DOHH2 (cell line): Measurements from ENCODE around the gene ENDOU.

Experiments
- H3F3A ChIP-seq: fragments of 200-600 bp; sonication (generic), shearing (Covaris generic); 2 replicates; pipeline ENCODE4 v1.6.0; 2016; ENCODE audit warnings: antibody characterized with exemption, mild to moderate bottlenecking; ENCODE audit not compliant: control insufficient read depth, insufficient read depth
- H3K27ac ChIP-seq: fragments of 200-600 bp; sonication (generic); 2 replicates; pipeline ENCODE4 v1.5.1; 2014; ENCODE audit warnings: low read depth, mild to moderate bottlenecking, low read length, moderate library complexity
- H3K27me3 ChIP-seq: fragments of 200-600 bp; sonication (generic); 2 replicates; pipeline ENCODE4 v1.6.1; 2014; ENCODE audit warnings: mild to moderate bottlenecking, low read length, mixed read lengths; ENCODE audit not compliant: control insufficient read depth
- H3K36me3 ChIP-seq: fragments of 200-600 bp; sonication (generic); 2 replicates; pipeline ENCODE4 v1.6.1; 2014; ENCODE audit warnings: mild to moderate bottlenecking, low read length, moderate library complexity, mixed read lengths; ENCODE audit not compliant: control insufficient read depth
- H3K4me1 ChIP-seq: fragments of 200-600 bp; sonication (generic); 2 replicates; pipeline ENCODE4 v1.6.1; 2014; ENCODE audit warnings: mild to moderate bottlenecking, low read length, mixed read lengths; ENCODE audit not compliant: control insufficient read depth
- H3K4me2 ChIP-seq: fragments of 200-600 bp; sonication (generic); 2 replicates; pipeline ENCODE4 v1.6.0; 2014; ENCODE audit warnings: mild to moderate bottlenecking, low read length, moderate library complexity
- H3K4me3 ChIP-seq: fragments of 200-600 bp; sonication (generic); 2 replicates; pipeline ENCODE4 v1.5.1; 2014; ENCODE audit warnings: mild to moderate bottlenecking, low read length, mixed read lengths
- H3K79me2 ChIP-seq: fragments of 200-600 bp; sonication (generic); 2 replicates; pipeline ENCODE4 v1.6.1; 2014; ENCODE audit warnings: mild to moderate bottlenecking, low read length, mixed read lengths; ENCODE audit not compliant: control insufficient read depth
- H3K9me2 ChIP-seq: fragments of 200-600 bp; sonication (generic); replicated peaks from 2 replicates; pipeline ENCODE4 v1.6.1; 2014; ENCODE audit warnings: mild to moderate bottlenecking, low read length, mixed read lengths; ENCODE audit not compliant: control insufficient read depth
- H3K9me3 ChIP-seq: fragments of 200-600 bp; sonication (generic); 2 replicates; pipeline ENCODE4 v1.6.1; 2014; ENCODE audit warnings: antibody characterized with exemption, low read length, mixed read lengths; ENCODE audit not compliant: control insufficient read depth, insufficient read depth
- H4K20me1 ChIP-seq: fragments of 200-600 bp; sonication (generic); 2 replicates; pipeline ENCODE4 v1.6.0; 2014; ENCODE audit warnings: low read depth, mild to moderate bottlenecking, antibody characterized with exemption, low read length, moderate library complexity; ENCODE audit not compliant: control insufficient read depth, insufficient read depth
- EZH2phosphoT487 ChIP-seq: fragments of 200-600 bp; sonication (generic); IDR thresholded peaks from 2 replicates; pipeline ENCODE4 v1.6.1; 2017; ENCODE audit warnings: borderline replicate concordance, mild to moderate bottlenecking, antibody characterized with exemption, low read length, moderate library complexity, mixed read lengths
- TF ChIP-seq, protein P1 (sequence below): fragments of 200-600 bp; sonication (generic); IDR thresholded peaks from one replicate; pipeline ENCODE4 v1.5.1; 2014; ENCODE audit warnings: antibody characterized with exemption, mild to moderate bottlenecking, low read depth, low read length; ENCODE audit not compliant: poor library complexity, severe bottlenecking

Gene ENDOU

DNA sequence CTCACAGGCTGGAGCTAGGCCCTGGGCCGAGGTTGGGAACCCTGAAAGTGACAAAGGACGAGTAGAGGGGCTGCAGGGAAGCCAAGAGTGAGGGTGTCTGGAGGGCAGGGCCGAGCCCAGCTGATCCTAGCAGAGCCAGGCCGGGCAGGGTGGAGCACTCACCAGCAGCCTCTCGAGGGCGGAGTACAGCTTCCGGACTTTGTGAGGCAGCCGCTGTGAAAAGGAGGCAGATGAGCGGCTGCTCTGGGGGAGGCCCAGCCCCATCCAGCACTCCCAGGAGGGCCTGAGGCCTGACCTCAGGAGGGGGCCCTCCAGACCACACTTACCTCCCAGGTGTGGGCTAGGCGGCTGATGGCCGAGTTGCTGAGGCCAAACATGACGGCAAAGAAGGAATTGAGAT lies 14.7 kb upstream of the ENDOU start:
- H3K4me2 ChIP-seq: peak overlapping the region; percentile 74
- H3K9me2 ChIP-seq: no peaks in the 10 kb centered on the region
- no peaks in the 10 kb centered on the region for H3K79me2 ChIP-seq
- peak overlapping the region; percentile 43 for H3K4me3 ChIP-seq
- peak overlapping the region; percentile 54 for H3K27ac ChIP-seq
- TF ChIP-seq, protein P1, sequence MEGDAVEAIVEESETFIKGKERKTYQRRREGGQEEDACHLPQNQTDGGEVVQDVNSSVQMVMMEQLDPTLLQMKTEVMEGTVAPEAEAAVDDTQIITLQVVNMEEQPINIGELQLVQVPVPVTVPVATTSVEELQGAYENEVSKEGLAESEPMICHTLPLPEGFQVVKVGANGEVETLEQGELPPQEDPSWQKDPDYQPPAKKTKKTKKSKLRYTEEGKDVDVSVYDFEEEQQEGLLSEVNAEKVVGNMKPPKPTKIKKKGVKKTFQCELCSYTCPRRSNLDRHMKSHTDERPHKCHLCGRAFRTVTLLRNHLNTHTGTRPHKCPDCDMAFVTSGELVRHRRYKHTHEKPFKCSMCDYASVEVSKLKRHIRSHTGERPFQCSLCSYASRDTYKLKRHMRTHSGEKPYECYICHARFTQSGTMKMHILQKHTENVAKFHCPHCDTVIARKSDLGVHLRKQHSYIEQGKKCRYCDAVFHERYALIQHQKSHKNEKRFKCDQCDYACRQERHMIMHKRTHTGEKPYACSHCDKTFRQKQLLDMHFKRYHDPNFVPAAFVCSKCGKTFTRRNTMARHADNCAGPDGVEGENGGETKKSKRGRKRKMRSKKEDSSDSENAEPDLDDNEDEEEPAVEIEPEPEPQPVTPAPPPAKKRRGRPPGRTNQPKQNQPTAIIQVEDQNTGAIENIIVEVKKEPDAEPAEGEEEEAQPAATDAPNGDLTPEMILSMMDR: no peak
- TF ChIP-seq EZH2phosphoT487: no peak
- peaks cover 12% of the 10 kb centered on the region for H3K27me3 ChIP-seq
- H3K9me3 ChIP-seq: no peaks in the 10 kb centered on the region
- no peaks in the 10 kb centered on the region for H3K36me3 ChIP-seq
- H3F3A ChIP-seq: peaks cover 10% of the 10 kb centered on the region
- no peaks in the 10 kb centered on the region for H4K20me1 ChIP-seq
- H3K4me1 ChIP-seq: peaks cover 34% of the 10 kb centered on the region

DNA sequence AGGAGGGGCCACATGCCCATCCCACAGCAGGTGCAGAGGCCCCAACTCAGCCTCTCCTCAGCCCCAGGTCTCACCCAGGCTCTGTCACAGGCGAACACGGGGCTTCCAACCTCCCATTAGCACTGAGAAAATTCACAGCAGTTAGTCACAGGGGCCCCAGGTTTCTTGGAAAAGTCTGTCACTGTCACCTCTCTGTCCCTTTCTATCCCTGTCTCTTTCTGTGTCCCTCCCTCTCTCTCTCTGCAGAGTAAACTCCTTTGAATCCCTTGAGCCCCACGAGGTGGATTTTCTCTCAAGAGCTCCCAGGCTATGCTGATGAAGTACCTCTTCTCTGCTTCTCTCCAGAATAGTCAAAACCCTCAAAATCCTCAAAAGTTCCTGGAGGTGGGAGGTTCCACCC lies 14.0 kb upstream of the ENDOU start:
- no peak overlapping the region for H3K27ac ChIP-seq
- TF ChIP-seq, protein P1: no peak
- no peak for TF ChIP-seq EZH2phosphoT487
- H3K79me2 ChIP-seq: no peaks in the 10 kb centered on the region
- H3K9me3 ChIP-seq: no peaks in the 10 kb centered on the region
- H3K27me3 ChIP-seq: peaks cover 9% of the 10 kb centered on the region
- peaks cover 34% of the 10 kb centered on the region for H3K4me1 ChIP-seq
- peaks cover 10% of the 10 kb centered on the region for H3F3A ChIP-seq
- peak overlapping the region; percentile 74; the same call in 1 of the 2 replicates for H3K4me2 ChIP-seq
- no peak overlapping the region; the same call in 1 of the 2 replicates for H3K4me3 ChIP-seq
- H3K36me3 ChIP-seq: no peaks in the 10 kb centered on the region
- no peaks in the 10 kb centered on the region for H3K9me2 ChIP-seq
- H4K20me1 ChIP-seq: no peaks in the 10 kb centered on the region

- Histone ChIP-seq H3F3A (peaks cover 10% of the 10 kb centered on the region), H3K79me2 (no peaks in the 10 kb centered on the region), H3K9me3 (no peaks in the 10 kb centered on the region), H3K4me1 (peaks cover 34% of the 10 kb centered on the region), H3K27ac (no peak overlapping the region), H3K4me3 (no peak overlapping the region), H3K9me2 (no peaks in the 10 kb centered on the region), H4K20me1 (no peaks in the 10 kb centered on the region), H3K27me3 (no peaks in the 10 kb centered on the region), H3K4me2 (no peak overlapping the region), H3K36me3 (no peaks in the 10 kb centered on the region)
- TF ChIP-seq, protein P1: no peak
- TF ChIP-seq EZH2phosphoT487: no peak
Observed at GRCh38 chr12:47737936-47738594, 12.8 kb upstream of the ENDOU start.
